Measurements from ENCODE around the gene MAGI2.

The MAGI2 gene

DNA sequence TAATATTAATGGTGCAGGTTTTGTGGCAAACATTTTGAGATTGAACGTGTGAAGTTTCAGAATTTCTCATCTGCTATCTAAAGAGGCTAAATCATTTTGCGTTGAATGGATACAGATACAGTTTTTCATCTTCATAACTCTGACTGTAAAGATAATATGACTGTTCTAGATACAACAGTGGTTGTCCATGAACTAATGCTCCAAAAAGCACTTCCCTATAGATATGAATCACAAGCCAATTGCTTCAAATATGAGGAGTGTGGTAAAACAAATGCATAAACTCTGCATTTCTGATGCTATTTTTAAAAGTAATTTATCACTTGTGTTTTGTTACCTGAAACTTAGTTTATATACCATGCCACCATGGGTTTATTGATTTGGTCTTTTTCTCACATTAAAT is 750.1 kb downstream of the MAGI2 start:
- DNase-seq = no peak

DNA sequence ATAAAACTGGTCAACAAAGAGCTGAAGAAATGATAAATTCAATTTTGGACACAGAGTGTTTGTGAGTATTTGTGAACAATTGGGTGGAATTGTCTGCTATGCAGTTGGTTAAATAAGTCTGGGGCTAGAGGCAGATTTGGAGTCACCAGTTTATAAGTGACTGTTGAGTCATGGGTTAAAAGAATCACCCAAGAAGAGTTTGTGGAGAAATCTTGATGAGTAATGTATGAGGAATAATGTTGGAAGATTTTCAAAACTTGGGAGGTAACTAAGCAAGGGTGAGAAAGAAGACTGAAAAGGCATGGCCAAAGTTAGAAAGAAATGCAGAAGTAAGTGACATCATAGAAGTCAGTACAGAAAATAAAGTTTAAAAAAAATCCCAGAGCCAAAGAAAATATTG is 750.7 kb downstream of the MAGI2 start:
- DNase-seq = no peak

DNA sequence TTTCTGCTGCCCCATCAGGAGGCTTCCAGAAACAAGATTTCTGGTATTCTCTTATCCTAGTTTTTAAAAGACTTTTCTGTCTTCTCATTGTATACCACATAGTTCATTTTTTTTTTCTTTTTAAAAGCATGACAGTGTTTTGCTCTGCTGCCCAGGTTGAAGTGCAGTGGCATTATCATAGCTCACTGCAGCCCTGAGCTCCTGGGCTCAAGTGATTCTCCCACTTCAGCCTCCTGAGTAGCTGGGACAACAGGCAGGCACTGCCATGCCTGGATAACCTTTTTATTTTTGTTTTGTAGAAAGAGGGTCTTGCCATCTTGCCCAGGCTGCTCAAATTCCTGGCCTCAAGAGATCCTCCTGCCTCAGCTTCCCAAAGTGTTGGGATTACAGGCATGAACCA is 757.6 kb downstream of the MAGI2 start:
- DNase-seq = no peak

DNA sequence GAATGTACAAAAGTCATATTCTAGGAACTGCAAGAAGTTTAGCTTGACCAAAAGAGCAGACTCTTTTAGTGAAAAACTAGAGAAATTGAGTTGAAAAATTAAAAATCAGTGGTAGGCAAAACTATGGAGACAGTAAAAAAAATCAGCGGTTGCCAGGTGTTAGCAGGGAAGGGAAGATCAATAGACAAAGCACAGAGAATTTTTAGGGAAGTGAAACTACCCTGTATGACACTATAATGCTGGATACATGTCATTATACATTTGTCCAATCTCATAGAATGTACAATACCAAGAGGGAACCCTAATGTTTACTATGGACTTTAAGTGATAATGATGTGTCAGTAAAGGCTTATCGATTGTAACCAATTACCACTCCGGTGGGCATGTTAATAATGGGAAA is 761.9 kb downstream of the MAGI2 start:
- no peak for DNase-seq

DNA sequence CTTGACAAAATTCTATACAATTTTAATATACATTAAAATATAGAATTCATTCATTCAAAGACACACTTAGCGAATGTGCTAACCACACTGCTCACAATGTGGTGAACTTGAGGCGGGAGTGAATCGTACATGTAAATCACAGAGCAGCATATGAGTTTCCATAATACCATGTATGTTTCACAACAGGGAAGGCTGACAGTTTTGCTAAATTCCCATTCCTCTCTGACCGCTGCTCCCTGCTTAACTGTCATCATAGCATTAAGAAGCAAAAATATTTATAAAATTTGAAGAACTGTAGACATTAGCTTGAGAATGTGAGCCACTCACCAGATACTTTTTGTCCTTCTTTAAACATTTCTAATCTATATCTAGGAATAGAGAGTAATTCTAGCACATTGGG is 763.3 kb downstream of the MAGI2 start:
- DNase-seq = no peak

DNA sequence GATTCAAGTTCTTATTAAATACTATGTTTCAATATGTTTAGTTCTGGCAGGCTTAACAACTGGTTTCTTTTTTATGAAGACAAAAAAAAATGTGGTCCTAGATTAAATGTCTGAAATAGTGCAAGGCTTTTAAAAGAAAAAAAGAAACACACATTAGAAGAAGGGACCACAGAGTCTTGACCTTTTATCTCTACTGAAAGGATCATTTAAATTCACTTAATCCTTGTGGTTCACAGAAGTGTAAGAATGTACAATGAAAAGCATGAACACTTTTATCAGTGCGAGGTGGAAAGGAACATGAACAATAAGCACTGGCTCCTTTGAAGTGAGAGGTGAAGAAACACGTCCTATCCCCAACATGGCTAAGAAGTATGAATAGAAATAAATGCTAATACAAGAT is 765.1 kb downstream of the MAGI2 start:
- DNase-seq = no peak

DNA sequence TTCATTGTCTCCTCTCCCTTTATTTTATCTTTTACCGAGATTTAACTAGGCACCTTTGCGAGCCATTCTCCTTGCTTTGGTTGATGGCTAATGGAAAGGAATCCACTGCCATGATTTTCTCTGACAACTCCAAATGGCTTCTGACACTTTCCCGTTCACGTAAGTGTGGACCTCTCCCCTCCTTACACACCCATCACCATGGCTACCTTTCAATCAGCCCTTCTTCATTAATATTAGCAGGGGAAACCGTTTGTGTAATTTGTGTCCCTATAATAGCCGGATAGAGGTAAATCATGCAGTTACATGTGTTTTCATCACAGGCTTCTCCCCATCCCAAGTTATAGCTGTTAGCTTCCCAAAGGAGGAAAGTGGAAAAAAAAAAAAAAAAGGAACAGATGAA is 767.3 kb downstream of the MAGI2 start:
- DNase-seq = no peak

DNA sequence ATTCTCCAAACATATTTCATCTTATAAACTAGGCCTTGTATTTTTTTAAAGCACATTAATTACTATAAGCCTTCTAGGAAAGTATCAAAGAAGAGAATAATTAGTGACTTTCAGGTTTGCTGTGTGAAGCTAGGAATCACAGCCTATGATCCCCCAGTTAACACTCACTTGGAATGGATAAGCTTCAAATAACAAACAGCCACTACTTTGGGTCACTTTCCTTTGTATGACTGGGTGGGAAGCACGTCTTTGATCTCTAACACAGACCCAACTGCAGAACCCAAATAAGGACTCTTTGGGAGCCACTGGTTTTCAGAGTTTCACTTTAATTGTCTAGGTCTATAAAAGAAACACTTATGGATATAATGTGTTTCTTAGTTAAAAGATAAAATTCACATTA is 769.3 kb downstream of the MAGI2 start:
- no peak for DNase-seq

DNA sequence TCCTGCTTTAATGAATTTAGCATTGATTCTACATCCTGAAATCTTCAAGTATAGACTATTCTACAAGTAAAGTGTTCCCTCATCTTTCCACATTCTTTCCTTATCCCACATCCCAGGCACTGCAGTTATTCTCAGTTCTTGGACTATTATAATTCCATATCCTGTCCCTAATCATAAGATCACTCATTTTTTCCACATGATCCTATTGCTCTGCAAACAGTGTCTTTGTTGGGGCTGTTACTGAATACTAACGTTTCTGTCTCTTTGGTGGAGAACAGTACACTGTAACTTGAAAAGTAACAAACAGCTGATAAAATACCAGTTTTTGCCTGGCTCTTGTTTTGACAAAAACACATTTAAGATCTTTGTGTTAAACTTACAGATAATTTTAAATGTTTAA is 769.9 kb downstream of the MAGI2 start:
- DNase-seq = no peak

DNA sequence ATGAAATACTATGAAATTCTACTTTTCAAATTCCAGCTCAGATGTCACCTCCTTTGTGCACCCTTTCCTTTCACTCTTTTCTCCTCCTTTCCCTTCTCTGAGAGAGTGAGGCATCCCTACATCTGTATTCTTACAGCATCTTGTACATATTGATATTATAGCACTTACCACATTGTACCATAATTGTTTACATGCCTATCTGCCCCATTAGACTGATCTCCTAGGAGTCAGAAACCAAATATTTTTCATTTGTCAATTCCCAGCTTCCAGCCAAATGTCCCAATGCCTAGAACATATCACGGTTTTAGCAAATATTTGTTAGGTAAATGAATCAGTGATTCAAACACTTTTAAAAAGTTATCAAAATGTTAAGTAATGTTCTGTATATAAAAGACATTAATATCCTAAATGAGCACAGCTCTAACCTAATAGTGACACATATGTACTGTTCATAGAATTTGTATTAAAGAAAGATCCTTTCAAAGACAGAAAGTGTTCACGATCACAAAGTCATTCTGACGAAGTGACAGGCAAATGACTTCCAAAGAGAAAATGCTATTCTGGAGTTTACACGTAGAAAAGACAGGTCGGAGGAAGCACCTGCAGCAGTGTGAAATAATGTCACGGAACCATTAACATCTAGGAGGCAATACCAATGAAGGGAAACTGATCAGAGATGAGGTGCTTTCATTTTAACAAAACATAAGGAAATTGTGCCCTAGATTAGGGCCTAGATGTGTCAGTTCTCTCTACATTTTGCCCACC is 774.2 kb downstream of the MAGI2 start:
- no peak for DNase-seq

DNA sequence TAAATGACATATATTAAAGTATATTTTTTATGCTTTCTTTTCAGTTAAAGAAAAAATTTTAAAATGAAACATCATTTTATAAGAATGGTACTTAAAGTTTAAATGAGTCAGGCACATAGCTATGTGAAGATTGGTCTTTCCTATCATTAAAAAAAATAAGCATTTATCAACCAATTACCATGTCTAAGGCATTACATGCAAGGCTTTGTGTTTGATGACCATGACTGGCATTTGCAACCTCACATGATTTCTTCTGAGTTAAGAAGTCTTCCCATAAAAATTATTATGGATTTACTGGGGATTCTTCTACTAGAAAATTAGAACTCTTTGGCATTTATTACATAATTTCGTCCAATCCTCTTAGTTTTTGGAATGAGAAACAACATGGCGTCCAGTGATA is 776.1 kb downstream of the MAGI2 start:
- DNase-seq = no peak

DNA sequence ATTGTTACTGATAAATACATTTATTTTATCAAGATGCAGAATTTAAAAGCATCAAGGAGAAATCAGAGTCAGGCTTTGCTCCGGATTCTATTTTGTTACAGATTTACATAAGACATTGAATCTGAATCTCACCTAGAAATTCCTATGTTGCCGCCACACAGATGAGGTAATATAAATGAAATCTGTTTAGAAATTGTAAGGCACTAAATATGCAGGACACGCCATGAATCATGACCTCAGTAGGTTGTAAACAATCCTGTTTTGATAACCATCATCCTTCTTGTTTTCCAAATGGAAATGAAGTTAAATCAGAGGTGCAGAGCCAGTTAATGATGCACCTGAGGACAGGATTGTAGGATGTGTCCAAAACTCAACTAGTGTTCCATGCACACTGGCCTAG is 778.0 kb downstream of the MAGI2 start:
- no peak for DNase-seq

DNA sequence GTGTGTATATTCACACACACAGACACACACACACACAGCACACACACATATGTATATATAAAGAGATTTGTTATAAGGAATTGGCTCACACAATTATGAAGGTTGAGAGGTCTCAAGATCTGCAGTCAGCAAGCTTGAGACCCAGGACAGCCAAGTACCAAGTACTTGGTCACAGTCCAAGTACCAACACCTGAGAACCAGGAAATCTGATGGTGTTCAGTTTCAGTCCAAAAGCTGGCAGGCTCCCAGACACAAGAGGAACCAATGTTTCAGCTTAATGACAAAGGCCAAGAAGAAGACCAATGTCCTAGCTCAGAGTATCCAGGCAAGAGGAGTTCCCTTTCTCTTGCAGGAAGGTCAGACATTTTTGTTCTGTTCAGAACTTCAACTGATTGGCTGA is 780.2 kb downstream of the MAGI2 start:
- DNase-seq = no peak

DNA sequence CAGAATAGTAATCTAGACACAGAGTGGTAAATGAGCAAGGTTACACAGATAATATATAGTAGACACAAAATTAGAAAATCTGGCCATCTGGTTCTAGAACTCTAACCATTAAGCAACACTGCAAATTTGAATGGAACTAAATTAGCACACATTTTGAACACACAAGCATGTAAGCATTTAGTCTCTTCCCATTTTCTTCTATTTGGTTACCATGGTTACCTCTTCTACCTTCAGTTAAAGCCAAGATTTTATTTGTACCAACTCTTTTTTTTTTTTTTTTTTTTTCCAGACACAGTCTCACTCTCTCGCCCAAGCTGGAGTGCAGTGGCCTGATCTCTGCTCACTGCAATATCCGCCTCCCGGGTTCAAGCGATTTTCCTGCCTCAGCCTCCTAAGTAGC is 790.5 kb downstream of the MAGI2 start:
- DNase-seq = no peak

DNA sequence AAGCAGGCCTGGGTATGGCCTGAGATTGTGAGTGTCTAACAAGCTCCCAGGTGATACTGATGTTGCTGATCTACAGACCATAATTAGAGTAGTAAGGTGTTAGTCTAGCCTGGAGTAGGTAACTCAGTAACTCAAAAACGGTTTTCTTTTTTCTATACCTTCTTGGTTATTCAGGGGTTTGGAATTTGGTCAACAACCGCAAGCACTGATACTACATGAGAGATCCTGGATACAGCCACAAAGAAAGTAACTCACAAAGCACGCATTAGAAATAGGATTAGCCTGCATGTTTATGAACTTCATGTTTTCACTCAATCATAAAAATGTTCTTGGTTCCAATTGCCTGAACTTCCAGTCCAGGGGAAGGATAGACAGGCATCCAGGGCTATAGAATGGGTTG is 803.5 kb downstream of the MAGI2 start:
- no peak for DNase-seq

DNA sequence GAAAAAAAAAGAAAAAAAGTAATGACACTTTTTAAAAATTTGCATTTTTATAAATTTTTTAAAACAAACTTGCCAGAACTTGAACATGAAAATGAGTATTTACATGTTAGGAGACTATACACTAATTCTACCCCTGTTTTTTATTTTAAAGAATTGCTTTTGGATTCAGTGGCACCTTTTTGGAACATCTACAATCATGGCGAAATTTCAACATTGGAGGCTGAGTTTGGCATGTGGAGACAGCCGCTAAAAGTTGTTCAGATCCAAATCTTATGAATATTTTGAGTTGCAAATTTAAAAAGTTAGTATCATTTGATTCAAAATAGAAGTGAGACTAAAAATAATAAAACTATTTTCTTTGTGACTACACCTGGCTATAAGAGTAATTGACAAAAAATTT is 804.2 kb downstream of the MAGI2 start:
- no peak for DNase-seq

DNA sequence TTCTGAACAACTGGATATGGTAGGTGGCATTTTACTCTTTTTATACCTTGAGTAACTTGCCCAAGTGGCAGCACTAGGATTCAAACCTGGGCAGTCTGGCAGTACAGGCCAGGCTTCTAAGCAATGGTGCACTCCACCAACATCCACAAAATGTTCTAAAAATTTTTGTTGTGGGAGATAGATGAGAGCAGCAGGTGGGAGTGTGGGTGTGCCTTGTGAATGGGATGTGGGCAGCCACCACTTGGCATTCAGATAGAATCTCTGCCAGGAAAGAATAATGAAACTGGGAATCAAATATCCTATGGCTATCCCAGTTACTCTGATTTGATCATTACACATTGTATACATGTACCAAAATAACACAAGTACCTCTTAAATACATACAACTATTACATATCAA is 810.7 kb downstream of the MAGI2 start:
- DNase-seq = no peak

DNA sequence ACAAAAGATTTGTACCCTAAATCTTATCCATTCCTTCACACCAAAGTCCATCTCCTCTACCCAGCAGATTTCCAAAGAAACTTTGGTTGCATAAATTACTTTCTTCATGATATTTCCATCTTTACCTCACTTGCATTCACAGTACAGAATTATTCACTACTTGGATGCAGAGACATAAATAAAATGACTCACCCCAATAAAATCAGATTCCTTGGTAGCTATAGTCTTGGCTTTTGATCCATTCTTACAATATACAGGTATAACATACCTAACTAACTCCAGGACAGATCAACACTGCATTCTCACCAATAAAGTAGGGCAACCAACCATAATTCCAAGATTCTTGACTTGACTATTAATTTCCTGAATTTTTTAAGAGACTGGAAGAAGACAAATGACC is 815.1 kb downstream of the MAGI2 start:
- DNase-seq = no peak

DNA sequence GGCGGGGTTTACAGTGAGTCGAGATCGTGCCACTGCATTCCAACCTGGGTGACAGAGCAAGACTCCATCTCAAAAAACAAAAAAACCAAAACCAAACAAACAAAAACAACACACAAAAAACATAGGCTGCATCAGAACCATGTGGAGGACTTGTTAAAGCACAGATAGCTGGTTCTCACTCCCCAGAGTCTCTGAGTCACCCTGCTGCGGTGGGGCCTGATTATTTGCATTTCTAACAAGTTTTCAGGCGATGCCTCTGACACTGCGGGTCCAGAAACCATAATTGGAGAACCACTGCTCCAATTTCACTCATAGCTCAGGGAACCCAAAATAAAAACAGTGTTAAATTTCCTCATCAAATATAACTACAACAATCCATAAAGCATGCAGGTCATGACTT is 816.7 kb downstream of the MAGI2 start:
- no peak for DNase-seq

DNA sequence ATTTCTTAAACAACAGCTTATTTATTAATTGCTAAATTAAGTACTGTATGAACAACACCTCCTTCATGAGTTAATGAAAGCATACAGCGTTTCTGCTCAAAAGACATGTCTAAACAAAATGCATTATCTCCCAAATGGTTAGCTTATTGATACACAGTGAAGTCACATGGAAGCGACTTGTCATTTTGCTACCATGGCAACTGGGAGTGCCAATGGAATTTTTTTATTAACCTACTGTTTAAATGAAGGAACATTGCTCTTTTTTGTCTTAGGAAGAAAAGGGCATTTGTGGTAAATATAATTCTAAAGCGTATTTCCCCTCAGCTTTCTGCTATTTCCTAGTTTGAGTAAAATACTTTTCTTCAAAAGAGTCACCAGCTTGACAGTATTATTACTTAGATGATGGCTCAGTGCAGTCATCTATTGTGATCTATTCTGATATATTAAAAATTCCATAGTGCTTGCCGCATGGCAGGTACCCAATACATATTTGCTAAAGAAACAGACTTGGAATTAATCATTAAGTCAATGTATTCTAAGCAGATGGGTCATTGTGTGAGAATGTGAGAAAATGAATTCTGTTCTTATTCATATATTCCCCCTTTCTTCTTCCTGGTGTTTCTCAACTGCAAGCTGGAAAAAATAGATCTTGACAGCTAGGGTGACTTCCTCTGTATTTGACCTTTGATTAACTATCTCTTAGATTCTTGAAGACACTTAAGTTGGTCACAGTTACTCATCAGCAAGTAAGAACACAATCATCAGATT is 818.3 kb downstream of the MAGI2 start:
- no peak for DNase-seq

DNA sequence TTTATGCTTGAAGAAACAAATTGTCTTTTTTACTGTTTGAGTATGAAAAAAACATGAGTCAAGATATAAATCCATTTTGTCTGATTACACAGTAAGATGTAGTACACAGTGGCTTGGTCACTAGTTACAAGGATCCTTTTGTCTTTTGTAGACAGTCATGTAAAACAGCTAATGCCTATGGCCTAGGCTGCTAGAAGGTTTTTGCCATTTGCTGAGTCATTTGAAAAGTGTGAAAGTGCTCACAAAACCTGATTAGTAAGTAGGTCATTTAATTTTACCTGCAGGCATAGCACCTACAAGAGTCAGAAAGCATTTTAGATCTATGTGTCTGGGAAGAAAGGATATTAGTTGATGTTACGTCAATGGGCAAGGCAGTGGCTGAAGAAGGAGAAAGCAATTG is 819.4 kb downstream of the MAGI2 start:
- no peak for DNase-seq

DNA sequence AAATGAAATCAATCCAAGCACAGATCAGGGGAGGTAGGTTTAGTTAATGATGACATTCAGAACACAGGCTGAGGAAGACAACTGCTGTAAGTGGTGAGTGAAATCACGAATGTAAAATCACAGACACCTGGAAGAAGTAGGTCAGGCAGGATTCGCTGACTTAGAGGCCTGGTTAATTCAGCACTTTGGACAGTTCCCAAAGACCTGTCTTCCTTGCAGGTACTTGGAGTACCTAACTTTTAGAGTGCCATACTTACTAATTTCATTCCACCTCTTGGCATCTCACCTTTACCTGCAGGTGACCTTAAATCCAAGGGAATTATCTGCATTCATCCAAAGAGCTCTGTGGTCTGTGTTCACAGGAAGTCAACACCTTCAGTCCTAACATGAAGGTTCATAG is 832.5 kb downstream of the MAGI2 start:
- DNase-seq = no peak

DNA sequence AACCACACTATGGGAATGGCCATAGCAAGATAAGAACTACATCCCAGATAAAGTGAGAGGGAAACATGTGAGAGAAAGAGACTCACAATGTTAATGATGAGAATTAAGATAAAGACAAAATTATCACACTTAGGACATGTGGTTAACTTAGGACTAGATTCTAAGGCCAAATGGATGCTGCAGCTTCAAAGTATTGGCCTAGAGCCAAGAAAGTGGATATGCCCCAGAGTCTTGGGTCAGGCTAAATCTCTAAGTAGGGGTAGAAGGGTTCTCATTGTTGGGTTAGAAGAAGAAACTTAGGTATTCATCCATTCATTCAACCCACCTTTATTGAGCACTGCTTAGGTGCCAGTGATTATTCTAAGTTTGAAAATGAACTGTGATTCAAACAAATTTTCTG is 836.9 kb downstream of the MAGI2 start:
- no peak for DNase-seq

DNA sequence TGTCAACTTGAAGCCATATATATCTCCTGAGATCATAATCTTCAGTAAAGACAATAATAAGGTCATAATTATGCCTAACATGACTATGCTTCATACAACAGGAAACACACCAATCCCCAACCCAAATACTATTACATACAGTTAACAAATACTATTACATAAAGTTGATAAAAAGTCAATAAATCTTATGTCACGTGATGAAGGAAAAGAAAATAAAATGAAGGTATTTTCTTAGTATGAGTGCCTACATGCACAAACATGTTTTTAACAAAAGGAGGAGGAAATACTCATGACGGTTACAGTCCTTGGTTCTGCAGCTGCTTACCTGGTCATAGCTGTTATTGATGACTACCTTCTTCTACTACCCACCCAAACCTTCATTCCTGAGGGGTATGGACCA is 844.2 kb downstream of the MAGI2 start:
- DNase-seq = no peak

DNA sequence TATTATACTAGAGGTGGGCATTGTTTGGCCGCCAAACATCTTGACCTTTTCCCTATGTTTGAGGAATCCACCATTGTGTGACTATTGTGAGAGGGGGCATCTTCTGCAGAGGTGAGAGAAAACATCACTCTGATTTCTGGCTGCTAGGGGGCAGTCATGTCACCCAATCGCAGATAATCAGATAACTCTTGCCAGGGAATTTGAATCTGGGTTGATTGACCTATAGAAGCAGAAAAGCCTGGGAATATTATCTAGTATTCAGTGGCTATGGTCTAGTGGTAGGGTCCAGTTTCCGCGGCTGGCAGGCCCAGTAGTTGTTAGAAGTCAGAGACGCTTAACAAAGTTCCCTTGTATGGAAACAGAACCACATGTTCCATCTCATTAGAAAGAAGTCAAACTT is 846.4 kb downstream of the MAGI2 start:
- DNase-seq = no peak

Measured in stimulated activated CD4-positive, alpha-beta T cell treated with anti-CD3 and anti-CD28 coated beads, Interleukin-15, amount 100 ng/mL, for 24 hours (primary cell).